NCI-H524 treated with DMSO at 0.1 percent for 48 hours (cell line): Measurements from ENCODE around the gene ELFN1.

Experiments used
- DNase-seq: peaks from one replicate; lab custom pipeline; 2025; lab: John Stamatoyannopoulos, UW

The ELFN1 gene

GRCh38 chr7:1725766-1726630 lies 55.9 kb downstream of the ELFN1 start:
- peak; percentile 77 for DNase-seq

GRCh38 chr7:1727079-1727478 lies 57.0 kb downstream of the ELFN1 start:
- DNase-seq = no peak

GRCh38 chr7:1727812-1728570 lies 57.9 kb downstream of the ELFN1 start:
- DNase-seq = no peak

GRCh38 chr7:1729183-1729582 lies 59.1 kb downstream of the ELFN1 start:
- DNase-seq = no peak

- DNase-seq = no peak
These were observed 59.7 kb downstream of the ELFN1 start for GRCh38 chr7:1729773-1730172.

DNA sequence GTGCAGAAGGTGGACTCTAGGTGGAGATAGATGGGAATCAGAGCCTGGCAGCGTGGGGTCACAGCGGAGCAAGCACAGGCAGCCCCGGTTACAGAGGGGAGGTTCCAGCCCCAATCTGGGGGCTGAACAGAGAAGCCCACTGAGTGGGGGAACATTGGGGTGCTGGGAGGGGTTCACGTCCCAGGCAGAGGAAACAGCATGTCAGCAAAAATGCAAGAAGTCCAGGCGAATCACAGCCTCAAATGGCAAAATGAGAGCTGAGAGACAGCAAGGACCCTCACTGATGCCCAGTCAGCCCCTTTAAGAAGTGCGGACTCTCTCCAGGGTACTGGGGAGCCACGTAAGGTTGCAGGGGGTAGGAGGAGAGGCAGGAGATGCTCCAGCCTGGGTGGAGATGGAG lies 62.0 kb downstream of the ELFN1 start:
- DNase-seq = no peak

DNA sequence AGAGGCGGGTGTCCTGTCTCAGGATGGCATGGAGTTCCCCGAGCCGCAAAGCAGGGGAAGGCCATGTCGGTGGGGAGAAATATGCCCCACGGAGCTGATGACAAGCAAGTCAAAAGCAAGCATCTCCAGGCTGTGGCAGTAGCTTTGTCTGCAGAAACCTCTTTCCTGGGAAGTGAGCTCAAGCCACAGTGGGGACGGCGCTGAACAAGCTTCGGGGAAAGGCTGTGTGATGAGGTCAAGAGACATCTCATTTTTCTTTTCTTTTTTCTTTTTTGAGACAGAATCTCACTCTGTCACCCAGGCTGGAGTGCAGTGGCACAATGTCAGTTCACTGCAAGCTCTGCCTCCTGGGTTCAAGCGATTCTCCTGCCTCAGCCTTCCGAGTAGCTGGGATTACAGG lies 62.6 kb downstream of the ELFN1 start:
- DNase-seq = no peak

DNA sequence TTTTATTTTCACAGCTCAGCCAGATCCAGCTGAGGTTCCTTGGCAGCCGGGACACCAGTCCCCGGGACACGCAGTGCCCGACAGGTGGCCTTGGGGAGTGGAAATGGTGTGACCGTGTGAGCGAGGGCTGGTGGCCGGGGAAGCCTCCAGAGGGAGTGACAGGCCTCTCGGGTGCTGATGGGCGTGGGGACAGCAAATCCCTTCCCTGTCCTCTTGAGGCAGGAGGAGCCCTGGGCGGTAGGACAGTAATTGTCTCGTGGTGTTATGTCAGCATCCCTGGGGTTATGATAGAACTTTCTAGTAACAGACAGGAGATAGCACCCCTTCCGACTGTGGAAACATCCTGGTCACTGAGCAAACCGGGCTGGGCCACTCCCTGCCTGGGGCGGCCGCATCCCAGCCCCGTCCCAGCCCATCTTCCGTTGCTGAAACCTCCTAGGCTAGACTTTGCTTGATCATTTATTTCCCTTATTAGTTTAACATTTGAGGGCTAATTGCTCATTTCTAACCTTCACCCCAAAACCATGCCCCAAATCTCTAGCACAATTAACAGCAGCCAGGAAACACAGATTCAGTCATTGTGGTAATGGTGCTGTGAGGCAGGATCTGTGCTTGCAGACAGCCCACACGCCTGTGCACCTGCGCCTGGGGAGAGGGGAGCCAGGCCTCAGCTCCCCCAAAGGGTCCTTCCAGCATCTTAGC lies 63.3 kb downstream of the ELFN1 start:
- DNase-seq = no peak

GRCh38 chr7:1733908-1734730 lies 64.0 kb downstream of the ELFN1 start:
- DNase-seq = no peak

DNA sequence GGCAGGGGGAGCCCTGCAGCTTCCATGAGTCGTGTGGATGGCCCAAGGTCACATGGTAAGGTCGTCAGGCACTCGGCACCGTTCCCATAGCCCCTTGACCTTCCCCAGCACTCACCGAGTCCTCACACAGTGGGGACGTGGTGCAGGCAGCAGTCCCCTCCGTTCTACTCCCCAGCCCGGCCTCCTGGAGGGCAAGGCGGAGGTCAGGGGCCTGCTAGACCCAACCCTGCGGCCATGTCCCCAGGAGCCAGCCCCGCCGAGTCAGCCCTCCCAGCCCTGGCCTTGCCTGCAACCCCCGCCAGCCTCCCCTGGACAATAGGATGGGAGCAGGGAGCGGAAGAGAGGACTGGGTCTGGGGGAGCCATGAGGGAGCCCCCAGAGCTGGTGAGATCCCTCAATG lies 65.2 kb downstream of the ELFN1 start:
- no peak for DNase-seq

DNA sequence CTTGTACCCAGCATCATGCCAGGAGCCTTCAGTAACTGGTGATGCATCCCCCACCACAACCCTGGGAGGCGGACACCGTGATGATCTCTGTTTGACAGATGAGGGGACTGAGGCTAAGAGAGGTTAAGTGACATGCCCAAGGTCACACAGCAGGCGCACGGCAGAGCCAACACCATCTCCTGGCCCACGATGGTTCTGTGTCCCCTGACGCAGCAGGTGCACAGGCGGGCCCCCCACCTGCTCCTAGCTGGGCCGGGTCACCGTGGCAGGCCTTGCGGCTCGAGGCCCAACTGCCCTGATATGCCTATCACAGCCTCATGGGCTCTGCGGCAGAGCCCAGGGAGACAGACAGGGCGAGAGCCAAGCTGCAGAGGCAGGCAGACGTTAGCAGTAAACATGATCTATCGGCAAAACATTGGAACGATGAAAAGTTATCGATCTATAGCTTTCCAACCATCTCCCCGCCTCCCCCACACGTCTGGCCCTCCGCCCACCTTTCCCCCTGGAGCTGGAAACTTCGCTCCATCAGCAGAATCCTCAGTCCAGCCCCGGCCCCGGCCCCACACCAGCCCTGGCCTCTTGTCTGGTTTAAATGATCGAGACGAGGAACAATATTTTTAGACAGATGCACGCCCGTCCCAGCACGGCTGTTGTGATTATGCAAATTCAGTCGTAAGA lies 65.9 kb downstream of the ELFN1 start:
- no peak for DNase-seq

- DNase-seq = no peak
These were observed 66.4 kb downstream of the ELFN1 start for GRCh38 chr7:1736484-1736817.

DNA sequence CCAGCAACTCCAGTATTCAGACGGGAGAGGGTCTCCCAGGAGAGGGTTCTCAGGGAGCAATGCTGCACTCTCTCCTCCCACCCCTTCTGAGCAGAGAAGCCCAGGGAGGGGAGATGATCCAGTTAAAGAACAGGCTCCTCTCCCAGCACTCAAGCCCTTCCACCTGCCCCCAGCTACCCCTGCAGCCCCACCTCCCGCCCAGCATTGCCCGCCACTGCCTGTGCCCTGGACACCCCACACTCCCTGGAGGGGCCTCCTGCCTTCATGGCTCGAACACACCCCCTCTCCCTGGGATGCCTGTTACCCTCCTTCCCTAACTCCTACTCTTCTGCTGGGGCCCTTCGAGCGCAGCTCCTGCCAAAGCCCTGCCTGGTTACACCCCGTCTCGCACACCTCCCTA lies 66.8 kb downstream of the ELFN1 start:
- DNase-seq = no peak

DNA sequence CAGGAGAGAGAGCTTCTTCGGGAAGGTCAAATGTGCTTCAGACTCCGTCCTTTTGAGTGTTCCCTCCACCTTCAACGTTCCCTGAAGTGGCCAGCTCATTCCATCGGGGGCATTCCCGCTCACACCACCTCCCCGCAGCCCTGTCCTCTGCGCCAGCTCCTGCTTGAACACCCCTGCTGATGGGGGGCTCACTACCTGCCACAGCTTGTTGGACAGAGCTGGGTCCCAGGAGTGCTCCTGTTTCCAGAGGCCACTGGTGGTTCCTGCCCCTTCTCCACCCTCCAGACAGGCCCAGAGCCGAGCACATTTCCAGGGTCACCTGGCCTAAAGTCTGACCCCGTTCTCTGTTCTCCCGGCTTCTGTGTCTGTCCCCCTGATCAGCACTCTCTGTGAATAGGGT lies 67.4 kb downstream of the ELFN1 start:
- DNase-seq = no peak

DNA sequence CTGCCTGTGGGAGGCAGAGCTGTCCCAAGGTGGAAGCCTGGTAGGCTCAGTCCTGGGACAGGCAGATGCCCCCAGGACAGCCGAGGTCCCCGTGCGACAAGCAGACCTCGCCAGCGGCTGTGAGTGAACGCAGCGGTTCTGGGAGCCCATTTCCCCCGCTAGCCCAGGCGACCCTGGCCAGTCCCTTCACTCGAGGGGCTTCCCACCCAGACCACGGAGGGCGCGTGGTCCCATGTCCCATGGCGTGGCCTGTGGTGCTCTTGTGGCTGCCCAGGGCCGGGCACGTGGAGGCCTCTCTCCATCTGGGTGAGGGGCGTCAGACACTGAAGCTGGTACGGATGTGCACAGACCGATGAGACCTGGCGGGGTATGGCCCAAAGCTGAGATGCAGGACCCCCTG lies 67.9 kb downstream of the ELFN1 start:
- DNase-seq = no peak

DNA sequence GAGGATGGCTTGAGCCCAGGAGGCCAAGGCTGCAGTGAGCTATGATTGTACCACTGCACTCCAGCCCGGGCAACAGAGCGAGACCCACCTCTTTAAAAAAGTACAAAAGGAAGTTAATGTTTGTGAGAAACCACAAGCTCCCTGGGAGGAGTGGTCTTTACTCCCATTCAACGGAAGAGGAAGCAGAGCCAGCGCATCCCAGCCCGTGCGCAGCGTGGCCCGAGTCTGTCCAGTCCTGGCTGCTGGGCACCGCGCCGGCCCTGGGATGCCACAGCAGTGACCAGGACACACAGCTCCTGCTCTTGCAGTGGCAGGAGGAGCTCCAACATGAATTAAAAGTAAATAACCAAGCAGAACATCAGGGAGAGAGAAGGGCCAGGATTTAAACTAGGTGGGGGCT lies 68.4 kb downstream of the ELFN1 start:
- no peak for DNase-seq

GRCh38 chr7:1738956-1739355 lies 68.9 kb downstream of the ELFN1 start:
- no peak for DNase-seq

DNA sequence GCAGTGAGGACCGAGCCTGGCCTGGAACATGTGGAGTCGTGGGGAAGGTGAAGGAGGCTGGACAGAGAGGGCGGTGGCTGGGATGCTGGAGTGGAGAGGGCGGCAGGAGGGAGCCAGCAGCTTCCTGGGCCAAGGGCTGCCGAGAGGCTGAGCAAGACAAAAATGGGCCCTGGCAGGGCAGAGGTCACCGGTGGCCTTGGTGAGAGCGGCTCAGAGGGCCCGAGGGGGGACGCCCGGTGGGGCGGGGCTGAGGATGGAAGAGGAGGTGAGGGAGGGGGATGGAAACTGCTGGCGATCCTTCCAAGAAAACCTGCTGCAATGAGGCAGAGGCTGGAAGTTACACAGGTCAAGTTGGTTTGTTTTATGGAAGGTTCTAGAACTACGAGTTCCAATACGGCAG lies 69.5 kb downstream of the ELFN1 start:
- no peak for DNase-seq

GRCh38 chr7:1740214-1740613 lies 70.1 kb downstream of the ELFN1 start:
- DNase-seq = no peak

- no peak for DNase-seq
These were observed 71.2 kb downstream of the ELFN1 start for GRCh38 chr7:1741246-1741645.

GRCh38 chr7:1741751-1742554 lies 71.9 kb downstream of the ELFN1 start:
- DNase-seq = peak; percentile 28
